ENCODE results near the gene RAB12.

RAB12 gene

DNA sequence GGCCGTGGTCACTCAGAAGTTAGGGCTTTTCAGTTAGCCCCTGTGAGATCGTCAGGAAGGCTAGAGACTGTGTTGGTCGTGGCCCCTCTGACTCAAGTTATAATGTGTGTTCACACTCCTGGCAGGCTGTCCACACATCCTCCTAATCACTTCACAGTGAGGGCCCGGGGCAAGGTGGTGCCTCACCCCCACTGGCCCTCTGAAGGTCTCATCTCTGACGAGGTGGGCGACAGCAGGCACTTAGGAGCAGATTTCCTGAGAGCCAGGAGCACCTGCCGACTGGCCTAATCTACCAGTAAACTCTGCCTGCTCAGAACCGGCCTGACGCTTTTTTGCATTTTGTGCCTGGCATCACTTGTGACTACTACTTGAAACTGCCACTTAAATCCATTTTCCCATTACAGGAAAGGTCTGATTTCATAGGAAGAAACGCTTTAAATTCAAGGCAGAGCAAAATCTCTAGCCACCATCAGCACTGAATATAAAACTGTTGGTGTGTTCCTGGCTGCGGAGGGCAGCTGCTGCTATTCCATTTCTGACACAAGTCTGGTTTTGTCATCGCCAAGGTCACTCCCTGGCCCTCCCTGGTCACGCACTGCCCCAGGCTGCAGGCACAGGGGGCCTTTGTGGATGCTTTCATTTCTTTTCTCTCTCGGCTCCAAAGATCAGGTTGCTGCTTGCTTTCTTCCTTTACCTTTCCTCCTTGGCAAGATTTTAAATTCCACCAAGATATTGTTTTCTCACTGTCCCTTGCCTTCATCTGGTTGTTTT, 48.0 kb downstream of the RAB12 start:
- H3K27me3 ChIP-seq (ENCODE audit: insufficient read depth, low read length): no peaks in the 10 kb centered on the region
- no peaks in the 10 kb centered on the region for H3K36me3 ChIP-seq (ENCODE audit: control insufficient read depth in 1 of 2, insufficient read depth in 2 of 2, low read length in 2 of 2)
- no peak overlapping the region for H3K4ac ChIP-seq (ENCODE audit: low read depth, low read length)
- no CpG with 5 or more reads among the region's 14 CpGs for WGBS (ENCODE audit: extremely low coverage, insufficient coverage, insufficient read length)
- H2AK5ac ChIP-seq (ENCODE audit: low read length): no peak overlapping the region
- no peak overlapping the region for H2BK5ac ChIP-seq (ENCODE audit: low read depth, low read length, poor library complexity)
- H3K9me3 ChIP-seq (ENCODE audit: insufficient read depth, low read depth, low read length): no peaks in the 10 kb centered on the region
- H3K18ac ChIP-seq (ENCODE audit: low read length): no peak overlapping the region
- H3K27ac ChIP-seq (ENCODE audit: low read depth, low read length): no peak overlapping the region
- H3K79me1 ChIP-seq (ENCODE audit: low read length): no peaks in the 10 kb centered on the region
- H3K79me2 ChIP-seq (ENCODE audit: control insufficient read depth, insufficient read depth, low read length, poor library complexity): no peaks in the 10 kb centered on the region
- H3K4me2 ChIP-seq (ENCODE audit: low read length): no peak overlapping the region
- H3K23ac ChIP-seq (ENCODE audit: low read length): no peak overlapping the region
- H3K14ac ChIP-seq (ENCODE audit: low read length): no peak overlapping the region
- H3K4me3 ChIP-seq (ENCODE audit: low read depth, low read length): no peak overlapping the region
- no peak overlapping the region for H4K12ac ChIP-seq (ENCODE audit: low read depth, low read length)
- H4K8ac ChIP-seq (ENCODE audit: low read depth, low read length): no peak overlapping the region
- no peak for DNase-seq
- no peak overlapping the region for H2AFZ ChIP-seq (ENCODE audit: insufficient read depth, low read length, poor library complexity)
- no peak overlapping the region for H2BK12ac ChIP-seq (ENCODE audit: low read length)
- no peak overlapping the region for H3K9ac ChIP-seq (ENCODE audit: low read length)
- peaks cover 0 to 3% of the 10 kb centered on the region in 2 experiments for H3K4me1 ChIP-seq (ENCODE audit: control insufficient read depth in 1 of 2, insufficient read depth in 2 of 2, low read length in 2 of 2)
- H2BK120ac ChIP-seq (ENCODE audit: insufficient read depth, low read length, poor library complexity): no peak overlapping the region
- H4K91ac ChIP-seq (ENCODE audit: low read depth, low read length): no peak overlapping the region

DNA sequence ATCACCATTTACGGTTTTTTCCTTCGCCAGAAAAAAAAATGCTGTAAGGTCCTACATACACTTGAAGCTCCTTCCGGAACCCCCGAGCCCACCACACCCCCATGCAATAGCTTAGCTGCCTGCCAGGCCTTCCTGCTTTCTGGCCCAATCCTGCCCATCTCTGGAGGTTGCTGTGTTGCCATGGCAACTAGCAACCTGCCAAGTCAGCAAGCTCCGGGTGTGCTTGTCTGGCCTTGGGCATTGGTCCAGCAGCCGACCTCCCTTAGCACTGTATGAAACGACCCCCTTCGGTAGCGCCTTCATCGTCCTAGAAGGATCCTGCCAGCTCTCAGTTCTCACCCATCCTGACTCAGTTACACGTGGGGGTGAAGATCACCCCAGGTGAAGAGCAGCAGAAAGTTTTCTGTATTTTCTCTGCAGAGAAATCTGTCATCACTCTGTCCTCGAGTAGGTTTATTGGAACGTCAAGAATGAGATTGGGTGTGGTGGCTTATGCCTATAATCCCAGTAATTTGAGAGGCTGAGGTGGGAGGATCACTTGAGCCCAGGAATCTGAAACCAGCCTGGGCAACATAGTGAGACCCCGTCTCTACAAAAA, 48.7 kb downstream of the RAB12 start:
- H3K27ac ChIP-seq (ENCODE audit: low read depth, low read length): no peak overlapping the region
- no peak overlapping the region for H3K4ac ChIP-seq (ENCODE audit: low read depth, low read length)
- H4K12ac ChIP-seq (ENCODE audit: low read depth, low read length): no peak overlapping the region
- no peak overlapping the region for H2BK5ac ChIP-seq (ENCODE audit: low read depth, low read length, poor library complexity)
- H2AK5ac ChIP-seq (ENCODE audit: low read length): no peak overlapping the region
- WGBS (ENCODE audit: extremely low coverage, insufficient coverage, insufficient read length): no CpG with 5 or more reads among the region's 14 CpGs
- H4K8ac ChIP-seq (ENCODE audit: low read depth, low read length): no peak overlapping the region
- no peaks in the 10 kb centered on the region for H3K9me3 ChIP-seq (ENCODE audit: insufficient read depth, low read depth, low read length)
- no peak overlapping the region for H2BK120ac ChIP-seq (ENCODE audit: insufficient read depth, low read length, poor library complexity)
- no peaks in the 10 kb centered on the region for H3K27me3 ChIP-seq (ENCODE audit: insufficient read depth, low read length)
- H3K14ac ChIP-seq (ENCODE audit: low read length): no peak overlapping the region
- no peaks in the 10 kb centered on the region for H3K79me2 ChIP-seq (ENCODE audit: control insufficient read depth, insufficient read depth, low read length, poor library complexity)
- H3K79me1 ChIP-seq (ENCODE audit: low read length): no peaks in the 10 kb centered on the region
- H3K36me3 ChIP-seq (ENCODE audit: control insufficient read depth in 1 of 2, insufficient read depth in 2 of 2, low read length in 2 of 2): no peaks in the 10 kb centered on the region
- no peak overlapping the region for H2BK12ac ChIP-seq (ENCODE audit: low read length)
- H2AFZ ChIP-seq (ENCODE audit: insufficient read depth, low read length, poor library complexity): no peak overlapping the region
- H3K23ac ChIP-seq (ENCODE audit: low read length): no peak overlapping the region
- H3K4me2 ChIP-seq (ENCODE audit: low read length): no peak overlapping the region
- no peak overlapping the region for H3K4me3 ChIP-seq (ENCODE audit: low read depth, low read length)
- H3K4me1 ChIP-seq (ENCODE audit: control insufficient read depth in 1 of 2, insufficient read depth in 2 of 2, low read length in 2 of 2): peaks cover 0 to 3% of the 10 kb centered on the region in 2 experiments
- H3K18ac ChIP-seq (ENCODE audit: low read length): no peak overlapping the region
- H4K91ac ChIP-seq (ENCODE audit: low read depth, low read length): no peak overlapping the region
- no peak for DNase-seq
- no peak overlapping the region for H3K9ac ChIP-seq (ENCODE audit: low read length)

DNA sequence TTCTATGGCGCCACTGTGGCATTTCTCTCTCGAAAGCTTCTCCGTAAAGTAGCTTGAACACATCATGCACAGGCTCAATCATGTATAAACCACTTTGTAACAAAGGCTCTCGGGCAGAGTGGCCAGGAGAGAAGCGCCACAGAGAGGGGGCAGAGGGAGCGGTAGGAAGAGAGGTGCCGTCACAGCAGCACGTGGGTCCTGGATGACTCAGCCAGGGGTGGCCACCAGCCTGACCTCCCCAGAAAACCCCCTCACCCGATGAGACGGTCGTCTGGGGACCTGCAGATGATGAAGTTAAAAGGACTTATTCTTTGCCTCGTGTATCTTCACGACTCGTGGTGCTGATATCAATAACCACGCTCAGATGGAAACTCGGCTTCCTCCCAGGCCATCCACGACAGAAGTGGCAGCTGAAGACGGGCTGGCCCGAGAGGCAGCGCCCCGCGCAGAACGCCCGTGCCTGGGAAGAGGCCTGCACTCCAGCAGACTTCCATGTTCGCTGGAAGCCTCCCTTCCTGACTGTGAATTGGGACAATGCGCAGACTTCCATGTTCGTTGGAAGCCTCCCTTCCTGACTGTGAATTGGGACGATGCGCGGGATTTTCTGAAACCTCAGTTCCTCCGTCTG, 49.7 kb downstream of the RAB12 start:
- no peak overlapping the region for H3K14ac ChIP-seq (ENCODE audit: low read length)
- no peak overlapping the region for H4K8ac ChIP-seq (ENCODE audit: low read depth, low read length)
- no peak overlapping the region for H2AK5ac ChIP-seq (ENCODE audit: low read length)
- no peak overlapping the region for H3K27ac ChIP-seq (ENCODE audit: low read depth, low read length)
- no peak overlapping the region for H2BK120ac ChIP-seq (ENCODE audit: insufficient read depth, low read length, poor library complexity)
- DNase-seq: no peak
- H2AFZ ChIP-seq (ENCODE audit: insufficient read depth, low read length, poor library complexity): no peak overlapping the region
- H4K12ac ChIP-seq (ENCODE audit: low read depth, low read length): no peak overlapping the region
- H3K23ac ChIP-seq (ENCODE audit: low read length): no peak overlapping the region
- H3K18ac ChIP-seq (ENCODE audit: low read length): no peak overlapping the region
- no peaks in the 10 kb centered on the region for H3K9me3 ChIP-seq (ENCODE audit: insufficient read depth, low read depth, low read length)
- no peaks in the 10 kb centered on the region for H3K79me2 ChIP-seq (ENCODE audit: control insufficient read depth, insufficient read depth, low read length, poor library complexity)
- peaks cover 0 to 3% of the 10 kb centered on the region in 2 experiments for H3K4me1 ChIP-seq (ENCODE audit: control insufficient read depth in 1 of 2, insufficient read depth in 2 of 2, low read length in 2 of 2)
- H2BK5ac ChIP-seq (ENCODE audit: low read depth, low read length, poor library complexity): no peak overlapping the region
- no CpG with 5 or more reads among the region's 31 CpGs for WGBS (ENCODE audit: extremely low coverage, insufficient coverage, insufficient read length)
- no peak overlapping the region for H3K4ac ChIP-seq (ENCODE audit: low read depth, low read length)
- no peak overlapping the region for H3K4me2 ChIP-seq (ENCODE audit: low read length)
- no peak overlapping the region for H3K4me3 ChIP-seq (ENCODE audit: low read depth, low read length)
- H4K91ac ChIP-seq (ENCODE audit: low read depth, low read length): no peak overlapping the region
- H3K9ac ChIP-seq (ENCODE audit: low read length): no peak overlapping the region
- H3K27me3 ChIP-seq (ENCODE audit: insufficient read depth, low read length): no peaks in the 10 kb centered on the region
- no peak overlapping the region for H2BK12ac ChIP-seq (ENCODE audit: low read length)
- no peaks in the 10 kb centered on the region for H3K36me3 ChIP-seq (ENCODE audit: control insufficient read depth in 1 of 2, insufficient read depth in 2 of 2, low read length in 2 of 2)
- no peaks in the 10 kb centered on the region for H3K79me1 ChIP-seq (ENCODE audit: low read length)

DNA sequence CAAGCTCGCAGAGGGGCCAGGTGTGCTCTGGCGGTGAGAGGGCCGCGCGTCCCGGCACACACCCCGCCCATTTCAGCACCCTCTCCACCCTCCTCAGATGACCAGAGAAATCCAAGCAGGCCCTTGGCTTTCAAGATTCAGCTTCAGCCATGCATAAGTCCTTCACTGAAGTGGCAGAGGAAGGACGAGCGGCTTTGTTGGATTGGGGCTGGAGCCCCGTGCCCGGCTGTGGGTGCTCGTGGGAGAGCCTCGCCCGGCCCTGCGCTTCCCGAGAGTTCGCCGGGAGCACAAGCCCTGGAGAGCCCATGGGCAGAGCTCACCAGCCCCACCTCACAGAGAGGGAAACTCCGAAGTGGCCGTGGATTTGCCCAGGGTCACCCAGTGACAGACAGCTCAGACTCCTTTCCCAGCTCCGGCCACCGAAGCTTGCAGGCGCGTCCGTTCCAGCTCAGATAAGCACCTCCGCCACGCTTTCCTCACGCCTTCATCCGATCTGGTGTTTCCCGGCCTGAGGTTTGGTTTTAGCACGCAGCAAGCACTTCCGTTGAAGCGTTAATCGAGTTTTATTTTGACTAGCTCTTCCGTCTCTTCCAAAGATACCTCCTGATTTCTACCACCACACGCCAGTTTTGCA, 50.5 kb downstream of the RAB12 start:
- no peak overlapping the region for H3K27ac ChIP-seq (ENCODE audit: low read depth, low read length)
- H3K9ac ChIP-seq (ENCODE audit: low read length): no peak overlapping the region
- no peak for DNase-seq
- H3K4me1 ChIP-seq (ENCODE audit: control insufficient read depth in 1 of 2, insufficient read depth in 2 of 2, low read length in 2 of 2): peaks cover 0 to 3% of the 10 kb centered on the region in 2 experiments
- no peak overlapping the region for H3K14ac ChIP-seq (ENCODE audit: low read length)
- no peak overlapping the region for H4K12ac ChIP-seq (ENCODE audit: low read depth, low read length)
- no peak overlapping the region for H2BK120ac ChIP-seq (ENCODE audit: insufficient read depth, low read length, poor library complexity)
- no peaks in the 10 kb centered on the region for H3K36me3 ChIP-seq (ENCODE audit: control insufficient read depth in 1 of 2, insufficient read depth in 2 of 2, low read length in 2 of 2)
- H3K18ac ChIP-seq (ENCODE audit: low read length): no peak overlapping the region
- no peaks in the 10 kb centered on the region for H3K9me3 ChIP-seq (ENCODE audit: insufficient read depth, low read depth, low read length)
- no peaks in the 10 kb centered on the region for H3K79me2 ChIP-seq (ENCODE audit: control insufficient read depth, insufficient read depth, low read length, poor library complexity)
- H2AK5ac ChIP-seq (ENCODE audit: low read length): no peak overlapping the region
- H3K4ac ChIP-seq (ENCODE audit: low read depth, low read length): no peak overlapping the region
- H3K23ac ChIP-seq (ENCODE audit: low read length): no peak overlapping the region
- no peak overlapping the region for H4K8ac ChIP-seq (ENCODE audit: low read depth, low read length)
- no peak overlapping the region for H2BK12ac ChIP-seq (ENCODE audit: low read length)
- no peak overlapping the region for H3K4me3 ChIP-seq (ENCODE audit: low read depth, low read length)
- no peaks in the 10 kb centered on the region for H3K27me3 ChIP-seq (ENCODE audit: insufficient read depth, low read length)
- no peak overlapping the region for H3K4me2 ChIP-seq (ENCODE audit: low read length)
- no peaks in the 10 kb centered on the region for H3K79me1 ChIP-seq (ENCODE audit: low read length)
- H2BK5ac ChIP-seq (ENCODE audit: low read depth, low read length, poor library complexity): no peak overlapping the region
- WGBS (ENCODE audit: extremely low coverage, insufficient coverage, insufficient read length): no CpG with 5 or more reads among the region's 36 CpGs
- no peak overlapping the region for H2AFZ ChIP-seq (ENCODE audit: insufficient read depth, low read length, poor library complexity)
- no peak overlapping the region for H4K91ac ChIP-seq (ENCODE audit: low read depth, low read length)
